Cardiac septum (tissue), 1 donor: ENCODE results near the gene RMND5B. TPM values are rescaled to one million over a fixed set of nuclear protein-coding genes. Genes with fewer than 3 reads are reported as not detected.
"Not testable (repeated sequence)": the region's sequence is repeated elsewhere in the genome, so short reads cannot be mapped to it uniquely, and the experiment has no call there.

ENCODE experiments used
- DNase-seq: peaks from one replicate; pipeline ENCODE4 v3.0.0-alpha.2; 2020; ENCODE audit warnings: low spot score
- intact Hi-C: fragments of 100-400 bp; cut with DNase I; formaldehyde crosslinking; loops from one replicate; pipeline ENCODE4 v1.14.0; 2022
- total RNA-seq: library from RNA; stranded (reverse); fragmentation: NEBNext Ultra II Directional; extraction: Animal tissue kit (Norgen Biotek cat#: 25700); gene quantifications from one replicate; pipeline ENCODE4 v1.2.1, GENCODE V29; 2021
- donor health status: DM: no; HTN: no; CAD: no.

Gene RMND5B
- total RNA-seq, 1 donor from 2014 or later, result 38.3 TPM

DNA sequence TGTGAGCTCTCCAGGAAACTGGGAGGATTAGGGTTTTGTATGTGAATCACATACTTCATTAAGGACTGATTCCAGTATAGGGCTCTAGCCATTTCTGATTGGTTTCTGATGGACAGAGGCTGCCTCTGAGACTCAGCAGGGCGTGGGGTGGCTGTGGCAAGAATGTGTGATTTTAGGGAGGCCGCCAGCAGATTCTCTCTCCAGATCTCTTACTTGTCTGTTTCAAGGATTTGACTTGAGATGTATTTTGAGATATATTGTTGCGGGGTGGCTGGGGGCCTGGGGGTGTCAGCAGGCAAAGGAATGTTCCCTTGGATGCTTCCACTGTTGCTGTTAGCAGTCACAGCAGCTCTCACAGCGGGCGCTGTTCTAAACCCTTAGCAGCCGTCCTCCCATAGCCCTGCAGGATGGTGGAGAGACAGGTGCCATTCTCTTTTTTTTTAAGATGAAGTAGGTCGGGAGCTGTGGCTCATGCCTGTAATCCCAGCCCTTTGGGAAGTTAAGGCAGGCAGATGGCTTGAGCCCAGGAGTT, 65.5 kb downstream of the RMND5B start:
- intact Hi-C loops, result no loop called here
- no peak for DNase-seq

DNA sequence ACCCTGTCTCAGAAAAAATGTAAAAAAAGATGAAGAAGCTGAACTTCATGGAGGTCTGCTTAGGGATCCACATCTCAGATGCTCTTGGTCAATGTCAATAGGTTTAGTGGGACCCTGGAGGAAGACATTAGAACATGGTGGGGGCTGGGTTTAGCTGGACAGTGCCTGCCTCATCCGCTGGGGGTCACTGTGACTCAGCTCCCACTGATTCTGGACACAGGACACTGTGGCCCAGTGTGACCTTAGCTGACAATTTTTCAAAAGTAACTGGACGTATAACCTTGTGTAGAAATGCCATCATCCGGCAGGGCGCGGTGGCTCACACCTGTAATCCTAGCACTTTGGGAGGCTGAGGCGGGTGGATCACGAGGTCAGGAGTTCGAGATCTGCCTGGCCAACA, 66.2 kb downstream of the RMND5B start:
- intact Hi-C loops, result no loop called here
- DNase-seq, result peak; percentile 38

GRCh38 chr5:178198151-178198550, 67.3 kb downstream of the RMND5B start:
- DNase-seq, result peak; percentile 12
- intact Hi-C loops, result not testable (repeated sequence)

DNA sequence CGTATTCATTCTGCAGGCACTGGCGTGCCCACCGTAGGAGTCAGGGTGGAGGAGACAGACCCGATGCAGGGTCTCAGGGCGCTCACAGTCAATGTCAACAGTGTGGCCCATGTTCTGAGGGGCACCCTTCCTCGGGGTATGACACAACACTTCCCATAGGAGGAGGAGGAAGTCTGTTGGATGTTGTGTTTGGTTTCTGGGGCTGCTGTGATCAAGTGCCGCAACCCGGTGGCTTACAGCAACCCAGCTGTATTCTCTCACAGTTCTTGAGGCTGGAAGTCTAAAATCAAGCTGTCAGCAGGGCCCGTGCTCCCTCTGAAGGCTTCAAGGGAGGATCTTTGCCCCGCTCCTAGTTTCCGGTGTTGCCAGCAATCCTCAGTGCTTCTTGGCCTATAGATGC, 67.9 kb downstream of the RMND5B start:
- intact Hi-C loops, result no loop called here
- DNase-seq, result peak; percentile 51

DNA sequence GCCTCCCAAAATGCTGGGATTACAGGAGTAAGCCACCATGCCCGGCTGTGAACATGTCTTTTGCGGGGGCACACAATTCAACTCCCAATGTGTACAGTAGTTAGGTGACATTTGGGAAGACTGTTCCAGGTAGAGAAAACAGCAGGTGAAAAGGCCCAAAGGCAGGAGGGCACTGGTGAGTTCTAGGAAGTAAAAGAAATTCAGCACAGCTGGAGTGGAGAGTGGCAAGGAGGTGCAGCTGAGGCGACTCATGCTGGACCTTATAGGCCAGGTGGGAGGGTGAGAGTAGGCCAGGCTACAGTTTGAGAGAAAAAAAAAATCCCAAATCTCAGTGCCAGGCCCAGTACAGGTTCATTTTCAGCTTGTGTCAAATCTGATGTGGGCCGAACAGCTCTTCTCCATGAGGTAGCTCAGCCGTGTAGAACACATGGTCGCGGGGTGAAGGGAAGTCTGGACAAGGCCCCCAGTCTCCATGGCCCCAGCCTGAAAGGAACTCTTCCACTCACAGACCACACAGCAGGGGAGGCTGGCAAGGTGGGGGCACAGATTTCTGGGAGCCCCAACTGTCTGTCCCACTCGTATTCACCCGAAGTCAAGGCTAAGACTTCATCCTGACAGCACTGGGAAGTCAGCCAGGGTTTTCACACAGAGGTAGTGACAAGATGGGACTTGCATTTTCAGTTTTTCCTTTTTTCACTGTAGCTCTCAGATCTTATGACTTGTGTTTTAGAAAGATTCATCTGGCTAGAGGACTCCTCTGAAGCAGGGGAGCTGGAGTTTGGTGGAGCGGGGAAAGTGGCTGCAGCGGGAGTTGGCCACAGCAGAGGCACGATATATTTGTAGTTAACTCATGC, 69.0 kb downstream of the RMND5B start:
- intact Hi-C loops, result no loop called here
- DNase-seq, result peak; percentile 74

Other genes starting within 250 kb of the RMND5B start
- gene PROP1, start 134.8 kb upstream of the RMND5B start, total RNA-seq, result not detected
- 2.0 TPM for gene N4BP3, start 17.5 kb upstream of the RMND5B start, total RNA-seq
- 77.2 TPM for gene NHP2, start 22.9 kb downstream of the RMND5B start, total RNA-seq
- gene GMCL2, start 56.4 kb downstream of the RMND5B start, total RNA-seq, result not detected
- gene HNRNPAB, start 73.5 kb downstream of the RMND5B start, total RNA-seq, result 105 TPM
- gene PHYKPL, start 101.8 kb downstream of the RMND5B start, total RNA-seq, result 55.3 TPM